WTC11 (cell line): ENCODE data around the gene UBE2M. TPM values are rescaled to one million over a fixed set of nuclear protein-coding genes. Genes with fewer than 3 reads are reported as not detected.
"Not testable (repeated sequence)": the region's sequence is repeated elsewhere in the genome, so short reads cannot be mapped to it uniquely, and the experiment has no call there.

Experiments
- ATAC-seq: fragments of 200-7000 bp; cut with Tn5 transposase; 2 replicates; pipeline ENCODE4 v1.10.0; 2021; ENCODE audit warnings: mild to moderate bottlenecking, moderate library complexity
- CTCF ChIA-PET: fragments of 300-600 bp; sonication (Branson Sonifier 250); formaldehyde crosslinking; loops from one replicate; lab custom pipeline; 2021; ENCODE audit warnings: antibody characterized with exemption; lab: Charles Lee
- POLR2A ChIA-PET: fragments of 350-600 bp; sonication (Branson Sonifier 250); formaldehyde crosslinking; loops from one replicate; lab custom pipeline; 2021; ENCODE audit warnings: antibody characterized with exemption; lab: Charles Lee
- DNase-seq: peaks from one replicate; pipeline ENCODE4 v3.0.0; 2021; ENCODE audit warnings: low spot score
- H3K27ac Mint-ChIP-seq: 2 replicates; pipeline ENCODE4 v1.8.0; 2021; ENCODE audit warnings: mixed read lengths
- H3K27me3 Mint-ChIP-seq: 2 replicates; pipeline ENCODE4 v1.8.0; 2021; ENCODE audit warnings: low read depth, mild to moderate bottlenecking, moderate library complexity, mixed read lengths
- H3K36me3 Mint-ChIP-seq: 2 replicates; pipeline ENCODE4 v1.8.0; 2021; ENCODE audit warnings: mixed read lengths
- H3K4me1 Mint-ChIP-seq: 2 replicates; pipeline ENCODE4 v1.8.0; 2022; ENCODE audit warnings: mixed read lengths
- H3K4me3 Mint-ChIP-seq: 2 replicates; pipeline ENCODE4 v1.8.0; 2021; ENCODE audit warnings: mild to moderate bottlenecking, moderate library complexity, mixed read lengths
- H3K9me3 Mint-ChIP-seq: 2 replicates; pipeline ENCODE4 v1.8.0; 2021; ENCODE audit warnings: mixed read lengths
- FOXP1 ChIP-seq: sonication (generic); formaldehyde crosslinking; IDR thresholded peaks from 2 replicates; pipeline ENCODE4 v1.8.0; 2022; ENCODE audit warnings: missing genetic modification reagents, mild to moderate bottlenecking, moderate library complexity, borderline replicate concordance
- NFE2L1 ChIP-seq: sonication (generic); formaldehyde crosslinking; IDR thresholded peaks from 2 replicates; pipeline ENCODE4 v1.8.1; 2023; ENCODE audit warnings: missing genetic modification reagents
- SOX15 ChIP-seq: fragments of 250-450 bp; sonication (Bioruptor Pico); IDR thresholded peaks from 2 replicates; pipeline ENCODE4 v1.9.0; 2021; ENCODE audit warnings: mild to moderate bottlenecking
- ZNF396 ChIP-seq: fragments of 250-450 bp; sonication (Bioruptor Pico); IDR thresholded peaks from 2 replicates; pipeline ENCODE4 v1.8.0; 2021; ENCODE audit warnings: mild to moderate bottlenecking, moderate library complexity, borderline replicate concordance
- microRNA-seq: library from miRNA; unstranded; fragments of <30 nt; microRNA quantifications from one replicate; pipeline ENCODE4 v1.2.0, GENCODE V29; 2022; ENCODE audit warnings: borderline number of aligned reads
- total RNA-seq: library from RNA; stranded (reverse); gene quantifications from 3 replicates; pipeline ENCODE4 v1.2.3, GENCODE V29; 2021
- TF ChIP-seq, protein P1 (sequence below): sonication (generic); formaldehyde crosslinking; IDR thresholded peaks from 2 replicates; pipeline ENCODE4 v1.8.1; 2023; ENCODE audit warnings: mild to moderate bottlenecking, missing genetic modification reagents

Gene UBE2M
- total RNA-seq, 1 experiment from 2014 or later: 105 TPM

DNA sequence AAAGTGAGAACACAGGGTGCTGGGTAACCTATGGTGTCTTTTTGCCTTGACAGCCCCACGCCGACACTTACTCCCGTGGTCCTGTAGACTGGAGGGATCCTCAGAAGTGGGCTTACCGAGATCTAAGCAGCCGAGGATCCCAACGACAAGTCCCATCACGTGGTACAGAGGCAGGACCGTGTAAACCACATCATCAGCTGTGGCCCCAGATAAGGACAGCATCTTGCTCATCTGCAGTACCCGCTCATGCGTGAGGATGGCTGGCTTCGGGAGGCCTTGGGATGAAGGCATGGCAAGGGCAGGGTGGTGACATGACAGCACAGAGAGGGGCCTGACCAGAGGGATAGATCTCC lies 48.7 kb downstream of the UBE2M start:
- Mint-ChIP-seq H3K4me3 (no peak overlapping the region), H3K4me1 (peaks cover 4% of the 10 kb centered on the region), H3K9me3 (peaks cover 14% of the 10 kb centered on the region), H3K36me3 (peaks cover 10% of the 10 kb centered on the region), H3K27me3 (peaks cover 22% of the 10 kb centered on the region), H3K27ac (no peak overlapping the region)
- TF ChIP-seq SOX15 (CRISPR knock-in tag) (no peak), NFE2L1 (no peak), FOXP1 (CRISPR knock-in tag) (no peak), ZNF396 (no peak)
- TF ChIP-seq, protein P1, sequence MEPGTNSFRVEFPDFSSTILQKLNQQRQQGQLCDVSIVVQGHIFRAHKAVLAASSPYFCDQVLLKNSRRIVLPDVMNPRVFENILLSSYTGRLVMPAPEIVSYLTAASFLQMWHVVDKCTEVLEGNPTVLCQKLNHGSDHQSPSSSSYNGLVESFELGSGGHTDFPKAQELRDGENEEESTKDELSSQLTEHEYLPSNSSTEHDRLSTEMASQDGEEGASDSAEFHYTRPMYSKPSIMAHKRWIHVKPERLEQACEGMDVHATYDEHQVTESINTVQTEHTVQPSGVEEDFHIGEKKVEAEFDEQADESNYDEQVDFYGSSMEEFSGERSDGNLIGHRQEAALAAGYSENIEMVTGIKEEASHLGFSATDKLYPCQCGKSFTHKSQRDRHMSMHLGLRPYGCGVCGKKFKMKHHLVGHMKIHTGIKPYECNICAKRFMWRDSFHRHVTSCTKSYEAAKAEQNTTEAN (CRISPR knock-in tag): no peak
- DNase-seq: no peak
- CTCF ChIA-PET: no interaction called here
- no peak for ATAC-seq
- POLR2A ChIA-PET: no interaction called here

DNA sequence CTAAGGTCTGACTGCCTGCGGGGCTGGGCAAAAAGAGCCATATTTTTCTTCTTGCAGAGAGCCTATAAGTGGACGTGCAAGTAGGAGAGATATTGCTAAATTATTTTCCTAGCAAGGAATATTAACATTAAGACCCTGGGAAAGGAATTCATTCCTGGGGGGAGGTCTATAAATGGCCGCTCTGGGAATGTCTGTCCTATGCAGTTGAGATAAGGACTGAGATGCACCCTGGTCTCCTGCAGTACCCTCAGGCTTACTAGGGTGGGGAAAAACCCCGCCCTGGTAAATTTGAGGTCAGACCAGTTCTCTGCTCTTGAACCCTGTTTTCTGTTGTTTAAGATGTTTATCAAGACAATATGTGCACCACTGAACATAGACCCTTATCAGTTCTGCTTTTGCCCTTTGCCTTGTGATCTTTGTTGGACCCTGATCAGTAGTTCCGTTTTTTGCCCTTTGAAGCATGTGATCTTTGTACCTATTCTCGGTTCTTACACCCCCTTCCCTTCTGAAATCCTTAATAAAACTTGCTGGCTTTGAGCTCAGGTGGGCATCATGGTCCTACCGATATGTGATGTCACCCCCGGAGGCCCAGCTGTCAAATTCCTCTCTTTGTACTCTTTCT lies 50.7 kb downstream of the UBE2M start:
- POLR2A ChIA-PET, ATAC-seq, H3K4me1 Mint-ChIP-seq, DNase-seq, H3K27ac Mint-ChIP-seq, H3K4me3 Mint-ChIP-seq: not testable (repeated sequence)
- Mint-ChIP-seq H3K36me3 (peaks cover 10% of the 10 kb centered on the region), H3K27me3 (peaks cover 28% of the 10 kb centered on the region), H3K9me3 (peaks cover 14% of the 10 kb centered on the region)
- CTCF ChIA-PET: interaction anchor here (0.9 kb wide), 1 partner anchor 12 kb away, joined by 4 read pairs; the partner anchor contains the start of gene ZBTB45

Small RNAs within 50 kb of the gene (microRNA-seq; reads per million reads assigned to microRNA genes)
- gene MIR6807: 9.8 reads per million, percentile 26 among the genes with 10 or more reads in this experiment

Other genes starting within 250 kb of the UBE2M start
- gene ZSCAN22, start 231.6 kb downstream of the UBE2M start, total RNA-seq: 3.2 TPM in 3 replicates
- 22.6 to 24.3 TPM (median 23.4 TPM) in 3 replicates for gene A1BG, start 205.1 kb downstream of the UBE2M start, total RNA-seq
- 1.7 to 2.1 TPM (median 2.0 TPM) in 3 replicates for gene ZNF497, start 195.9 kb downstream of the UBE2M start, total RNA-seq
- 3.4 to 4.9 TPM (median 4.6 TPM) in 3 replicates for gene ZNF837, start 177.6 kb downstream of the UBE2M start, total RNA-seq
- 1,498 to 1,502 TPM (median 1,501 TPM) in 3 replicates for gene RPS5, start 171.3 kb downstream of the UBE2M start, total RNA-seq
- gene RNF225, start 163.0 kb downstream of the UBE2M start, total RNA-seq: 1.1 to 1.8 TPM (median 1.5 TPM) in 3 replicates
- gene ZNF584, start 150.0 kb downstream of the UBE2M start, total RNA-seq: 6.6 to 6.8 TPM (median 6.8 TPM) in 3 replicates
- gene ZNF132, start 118.5 kb downstream of the UBE2M start, total RNA-seq: 2.3 to 2.7 TPM (median 2.6 TPM) in 3 replicates
- 3.3 to 4.0 TPM (median 3.4 TPM) in 3 replicates for gene ZNF324B, start 107.0 kb downstream of the UBE2M start, total RNA-seq
- gene ZNF324, start 91.5 kb downstream of the UBE2M start, total RNA-seq: 5.1 to 5.9 TPM (median 5.7 TPM) in 3 replicates
- gene ZNF446, start 82.3 kb downstream of the UBE2M start, total RNA-seq: 5.0 to 6.5 TPM (median 6.0 TPM) in 3 replicates
- 18.8 to 22.0 TPM (median 21.9 TPM) in 3 replicates for gene SLC27A5, start 46.6 kb downstream of the UBE2M start, total RNA-seq
- 17.0 to 19.7 TPM (median 18.0 TPM) in 3 replicates for gene ZBTB45, start 38.8 kb downstream of the UBE2M start, total RNA-seq
- gene TRIM28, start 14.5 kb downstream of the UBE2M start, total RNA-seq: 1,095 to 1,221 TPM (median 1,108 TPM) in 3 replicates
- 109 to 126 TPM (median 119 TPM) in 3 replicates for gene CHMP2A, start 3.5 kb downstream of the UBE2M start, total RNA-seq
- 22.2 to 26.2 TPM (median 23.9 TPM) in 3 replicates for gene MZF1, start 14.7 kb upstream of the UBE2M start, total RNA-seq